GM23338 (cell line): ENCODE results near the gene MSL3B.

ENCODE experiments used
- ATAC-seq: fragments of 200-7000 bp; cut with Tn5 transposase; 3 replicates; pipeline ENCODE4 v1.9.1; 2020
- DNase-seq: peaks from one replicate; pipeline ENCODE4 v3.0.0-alpha.2; 2015; ENCODE audit warnings: low spot score
- H2AFZ ChIP-seq: fragments of 200-600 bp; sonication (generic); 2 replicates; pipeline ENCODE4 v1.8.0; 2016; ENCODE audit warnings: antibody characterized with exemption, mild to moderate bottlenecking, moderate library complexity
- H3F3A ChIP-seq: fragments of 200-600 bp; sonication (generic); replicated peaks from 2 replicates; pipeline ENCODE4 v1.8.0; 2017; ENCODE audit warnings: antibody characterized with exemption, mixed run types, low read depth
- H3K27ac ChIP-seq: fragments of 200-600 bp; sonication (generic); 2 replicates; pipeline ENCODE4 v1.6.1; 2016; ENCODE audit warnings: low read depth
- H3K27me3 ChIP-seq: fragments of 200-600 bp; sonication (generic); 2 replicates; pipeline ENCODE4 v1.8.0; 2016; ENCODE audit warnings: mild to moderate bottlenecking, mixed run types, moderate library complexity; ENCODE audit not compliant: insufficient read depth
- H3K36me3 ChIP-seq: fragments of 200-600 bp; sonication (generic); 2 replicates; pipeline ENCODE4 v1.8.0; 2016; ENCODE audit warnings: mild to moderate bottlenecking; ENCODE audit not compliant: insufficient read depth
- H3K4me1 ChIP-seq: fragments of 200-600 bp; sonication (generic); 2 replicates; pipeline ENCODE4 v1.8.0; 2016; ENCODE audit warnings: mild to moderate bottlenecking, moderate library complexity; ENCODE audit not compliant: insufficient read depth
- H3K4me2 ChIP-seq: fragments of 200-600 bp; sonication (generic); 2 replicates; pipeline ENCODE4 v1.7.1; 2017; ENCODE audit warnings: mixed run types
- H3K4me3 ChIP-seq: fragments of 200-600 bp; sonication (generic); 2 replicates; pipeline ENCODE4 v1.6.1; 2016; ENCODE audit warnings: mixed run types
- H3K79me2 ChIP-seq: fragments of 200-600 bp; sonication (generic); replicated peaks from 2 replicates; pipeline ENCODE4 v1.8.0; 2017; ENCODE audit warnings: mild to moderate bottlenecking; ENCODE audit not compliant: insufficient read depth
- H3K9me2 ChIP-seq: fragments of 200-600 bp; sonication (generic); 2 replicates; pipeline ENCODE4 v1.8.0; 2017; ENCODE audit not compliant: insufficient read depth
- H4K20me1 ChIP-seq: fragments of 200-600 bp; sonication (generic); replicated peaks from 2 replicates; pipeline ENCODE4 v1.8.0; 2017; ENCODE audit warnings: mild to moderate bottlenecking; ENCODE audit not compliant: insufficient read depth
- H3K27ac Mint-ChIP-seq: 2 replicates; pipeline ENCODE4 v1.8.0; 2020; ENCODE audit warnings: inconsistent platforms, mild to moderate bottlenecking, moderate library complexity, mixed read lengths
- H3K27me3 Mint-ChIP-seq: 3 replicates; pipeline ENCODE4 v1.8.0; 2022; ENCODE audit warnings: low read depth, mild to moderate bottlenecking, moderate library complexity, mixed read lengths, inconsistent platforms; ENCODE audit not compliant: insufficient read depth, poor library complexity
- H3K36me3 Mint-ChIP-seq: 3 replicates; pipeline ENCODE4 v1.8.0; 2021; ENCODE audit warnings: low read depth, mild to moderate bottlenecking, inconsistent platforms, moderate library complexity, mixed read lengths
- H3K4me1 Mint-ChIP-seq: 3 replicates; pipeline ENCODE4 v1.8.0; 2020; ENCODE audit warnings: mild to moderate bottlenecking, inconsistent platforms, mixed read lengths
- H3K4me3 Mint-ChIP-seq: 3 replicates; pipeline ENCODE4 v1.8.0; 2021; ENCODE audit warnings: moderate library complexity, mild to moderate bottlenecking, inconsistent platforms, mixed read lengths
- H3K9me3 Mint-ChIP-seq: 3 replicates; pipeline ENCODE4 v1.8.0; 2020; ENCODE audit warnings: moderate library complexity, mild to moderate bottlenecking, inconsistent platforms, mixed read lengths
- CREB1 ChIP-seq: fragments of 250-450 bp; sonication (Bioruptor Pico); IDR thresholded peaks from 2 replicates; pipeline ENCODE4 v1.5.0; 2020; ENCODE audit warnings: low read depth, mild to moderate bottlenecking, moderate library complexity
- EZH2 ChIP-seq: fragments of 200-600 bp; sonication (generic); IDR thresholded peaks from one replicate; pipeline ENCODE4 v1.8.0; 2017; ENCODE audit warnings: antibody characterized with exemption, mild to moderate bottlenecking, low read depth; ENCODE audit not compliant: unreplicated experiment
- EZH2phosphoT487 ChIP-seq: fragments of 200-600 bp; sonication (generic); IDR thresholded peaks from one replicate; pipeline ENCODE4 v1.8.1; 2018; ENCODE audit warnings: antibody characterized with exemption; ENCODE audit not compliant: unreplicated experiment
- JUNB ChIP-seq: IDR thresholded peaks from one replicate; pipeline ENCODE4 v1.6.1; 2016; ENCODE audit warnings: antibody characterized with exemption; ENCODE audit not compliant: unreplicated experiment
- NANOG ChIP-seq: IDR thresholded peaks from 2 replicates; pipeline ENCODE4 v1.6.1; 2016; ENCODE audit warnings: antibody characterized with exemption, borderline replicate concordance
- POLR2AphosphoS5 ChIP-seq: IDR thresholded peaks from 2 replicates; pipeline ENCODE4 v1.6.1; 2016; ENCODE audit warnings: antibody characterized with exemption, low read depth
- STAT1 ChIP-seq: IDR thresholded peaks from one replicate; pipeline ENCODE4 v1.6.1; 2016; ENCODE audit warnings: antibody characterized with exemption; ENCODE audit not compliant: unreplicated experiment
- ZNF114 ChIP-seq: fragments of 250-450 bp; sonication (Bioruptor Pico); IDR thresholded peaks from 2 replicates; pipeline ENCODE4 v1.5.0; 2020; ENCODE audit warnings: mild to moderate bottlenecking, moderate library complexity
- ZNF331 ChIP-seq: fragments of 250-450 bp; sonication (Bioruptor Pico); IDR thresholded peaks from 2 replicates; pipeline ENCODE4 v1.5.0; 2020; ENCODE audit warnings: low read depth, mild to moderate bottlenecking, moderate library complexity
- TF ChIP-seq, protein P1 (sequence below): fragments of 250-450 bp; sonication (Bioruptor Pico); IDR thresholded peaks from 2 replicates; pipeline ENCODE4 v1.5.0; 2020; ENCODE audit warnings: mild to moderate bottlenecking, moderate library complexity
- TF ChIP-seq, protein P2 (sequence below): IDR thresholded peaks from one replicate; pipeline ENCODE4 v1.6.1; 2018; ENCODE audit warnings: antibody characterized with exemption; ENCODE audit not compliant: unreplicated experiment
- TF ChIP-seq, protein P3 (sequence below): IDR thresholded peaks from 2 replicates; pipeline ENCODE4 v1.6.1; 2016; ENCODE audit warnings: antibody characterized with exemption
- TF ChIP-seq, protein P4 (sequence below), 2 experiments: fragments of 200-600 bp in 1 of 2; sonication (generic) in 1 of 2; conservative IDR thresholded peaks; 2 replicates each; pipeline versions ENCODE4 v1.5.1 to v1.6.1; 2016 to 2017; ENCODE audit warnings: antibody characterized with exemption in 2 of 2, low read depth in 2 of 2, mild to moderate bottlenecking in 2 of 2, moderate library complexity in 1 of 2

MSL3B gene

DNA sequence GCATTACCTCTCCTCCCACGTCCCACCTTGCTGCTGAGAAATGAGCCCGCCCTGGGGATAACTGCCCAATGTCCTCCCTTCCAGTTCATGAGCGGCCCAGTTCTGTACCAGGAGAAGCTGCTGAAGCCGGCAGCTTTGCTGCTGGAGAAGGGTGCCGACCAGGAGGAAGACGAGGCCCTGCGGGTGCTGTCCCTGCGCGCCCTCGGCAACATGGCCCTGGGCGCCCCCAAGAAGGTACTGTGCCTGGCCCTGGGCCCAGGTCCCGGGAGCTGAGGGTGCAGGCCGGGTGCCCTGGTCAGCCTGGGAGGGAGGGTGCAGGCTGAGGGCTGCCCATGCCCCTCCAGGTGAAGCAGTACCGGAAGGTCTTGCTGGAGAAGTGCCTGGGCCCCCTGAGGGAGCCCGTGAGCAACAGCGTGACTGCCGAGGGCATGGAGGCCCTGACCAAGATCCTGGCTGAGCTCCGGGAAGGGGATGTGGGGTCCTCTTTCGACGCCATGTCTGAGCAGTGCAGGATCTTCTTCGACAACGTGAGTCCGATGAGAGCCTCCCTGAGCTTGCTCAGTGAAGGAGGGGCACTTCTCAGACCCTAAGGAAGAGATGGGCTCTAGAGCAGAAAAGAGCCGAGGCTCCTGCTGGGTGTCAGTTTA lies 39.5 kb downstream of the MSL3B start:
- Histone ChIP-seq H3K36me3 (no peaks in the 10 kb centered on the region), H3K4me1 (no peaks in the 10 kb centered on the region), H3K4me2 (no peak overlapping the region), H2AFZ (peak overlapping the region; percentile 72), H3K79me2 (no peaks in the 10 kb centered on the region), H3K4me3 (no peak overlapping the region), H4K20me1 (no peaks in the 10 kb centered on the region), H3K27ac (no peak overlapping the region), H3F3A (no peaks in the 10 kb centered on the region; the same call in 1 of the 2 replicates), H3K9me2 (no peaks in the 10 kb centered on the region), H3K27me3 (no peaks in the 10 kb centered on the region)
- H3K27me3 Mint-ChIP-seq: peaks cover 1% of the 10 kb centered on the region
- H3K4me3 Mint-ChIP-seq: no peak overlapping the region
- DNase-seq: no peak
- no peaks in the 10 kb centered on the region for H3K36me3 Mint-ChIP-seq
- ATAC-seq: peak; percentile 9; the same call in 2 of the 3 replicates
- no peak for TF ChIP-seq NANOG
- TF ChIP-seq ZNF114: no peak
- TF ChIP-seq POLR2AphosphoS5: no peak
- TF ChIP-seq STAT1: no peak
- TF ChIP-seq ZNF331 (CRISPR knock-in tag): no peak
- no peak for TF ChIP-seq EZH2
- TF ChIP-seq, protein P1, sequence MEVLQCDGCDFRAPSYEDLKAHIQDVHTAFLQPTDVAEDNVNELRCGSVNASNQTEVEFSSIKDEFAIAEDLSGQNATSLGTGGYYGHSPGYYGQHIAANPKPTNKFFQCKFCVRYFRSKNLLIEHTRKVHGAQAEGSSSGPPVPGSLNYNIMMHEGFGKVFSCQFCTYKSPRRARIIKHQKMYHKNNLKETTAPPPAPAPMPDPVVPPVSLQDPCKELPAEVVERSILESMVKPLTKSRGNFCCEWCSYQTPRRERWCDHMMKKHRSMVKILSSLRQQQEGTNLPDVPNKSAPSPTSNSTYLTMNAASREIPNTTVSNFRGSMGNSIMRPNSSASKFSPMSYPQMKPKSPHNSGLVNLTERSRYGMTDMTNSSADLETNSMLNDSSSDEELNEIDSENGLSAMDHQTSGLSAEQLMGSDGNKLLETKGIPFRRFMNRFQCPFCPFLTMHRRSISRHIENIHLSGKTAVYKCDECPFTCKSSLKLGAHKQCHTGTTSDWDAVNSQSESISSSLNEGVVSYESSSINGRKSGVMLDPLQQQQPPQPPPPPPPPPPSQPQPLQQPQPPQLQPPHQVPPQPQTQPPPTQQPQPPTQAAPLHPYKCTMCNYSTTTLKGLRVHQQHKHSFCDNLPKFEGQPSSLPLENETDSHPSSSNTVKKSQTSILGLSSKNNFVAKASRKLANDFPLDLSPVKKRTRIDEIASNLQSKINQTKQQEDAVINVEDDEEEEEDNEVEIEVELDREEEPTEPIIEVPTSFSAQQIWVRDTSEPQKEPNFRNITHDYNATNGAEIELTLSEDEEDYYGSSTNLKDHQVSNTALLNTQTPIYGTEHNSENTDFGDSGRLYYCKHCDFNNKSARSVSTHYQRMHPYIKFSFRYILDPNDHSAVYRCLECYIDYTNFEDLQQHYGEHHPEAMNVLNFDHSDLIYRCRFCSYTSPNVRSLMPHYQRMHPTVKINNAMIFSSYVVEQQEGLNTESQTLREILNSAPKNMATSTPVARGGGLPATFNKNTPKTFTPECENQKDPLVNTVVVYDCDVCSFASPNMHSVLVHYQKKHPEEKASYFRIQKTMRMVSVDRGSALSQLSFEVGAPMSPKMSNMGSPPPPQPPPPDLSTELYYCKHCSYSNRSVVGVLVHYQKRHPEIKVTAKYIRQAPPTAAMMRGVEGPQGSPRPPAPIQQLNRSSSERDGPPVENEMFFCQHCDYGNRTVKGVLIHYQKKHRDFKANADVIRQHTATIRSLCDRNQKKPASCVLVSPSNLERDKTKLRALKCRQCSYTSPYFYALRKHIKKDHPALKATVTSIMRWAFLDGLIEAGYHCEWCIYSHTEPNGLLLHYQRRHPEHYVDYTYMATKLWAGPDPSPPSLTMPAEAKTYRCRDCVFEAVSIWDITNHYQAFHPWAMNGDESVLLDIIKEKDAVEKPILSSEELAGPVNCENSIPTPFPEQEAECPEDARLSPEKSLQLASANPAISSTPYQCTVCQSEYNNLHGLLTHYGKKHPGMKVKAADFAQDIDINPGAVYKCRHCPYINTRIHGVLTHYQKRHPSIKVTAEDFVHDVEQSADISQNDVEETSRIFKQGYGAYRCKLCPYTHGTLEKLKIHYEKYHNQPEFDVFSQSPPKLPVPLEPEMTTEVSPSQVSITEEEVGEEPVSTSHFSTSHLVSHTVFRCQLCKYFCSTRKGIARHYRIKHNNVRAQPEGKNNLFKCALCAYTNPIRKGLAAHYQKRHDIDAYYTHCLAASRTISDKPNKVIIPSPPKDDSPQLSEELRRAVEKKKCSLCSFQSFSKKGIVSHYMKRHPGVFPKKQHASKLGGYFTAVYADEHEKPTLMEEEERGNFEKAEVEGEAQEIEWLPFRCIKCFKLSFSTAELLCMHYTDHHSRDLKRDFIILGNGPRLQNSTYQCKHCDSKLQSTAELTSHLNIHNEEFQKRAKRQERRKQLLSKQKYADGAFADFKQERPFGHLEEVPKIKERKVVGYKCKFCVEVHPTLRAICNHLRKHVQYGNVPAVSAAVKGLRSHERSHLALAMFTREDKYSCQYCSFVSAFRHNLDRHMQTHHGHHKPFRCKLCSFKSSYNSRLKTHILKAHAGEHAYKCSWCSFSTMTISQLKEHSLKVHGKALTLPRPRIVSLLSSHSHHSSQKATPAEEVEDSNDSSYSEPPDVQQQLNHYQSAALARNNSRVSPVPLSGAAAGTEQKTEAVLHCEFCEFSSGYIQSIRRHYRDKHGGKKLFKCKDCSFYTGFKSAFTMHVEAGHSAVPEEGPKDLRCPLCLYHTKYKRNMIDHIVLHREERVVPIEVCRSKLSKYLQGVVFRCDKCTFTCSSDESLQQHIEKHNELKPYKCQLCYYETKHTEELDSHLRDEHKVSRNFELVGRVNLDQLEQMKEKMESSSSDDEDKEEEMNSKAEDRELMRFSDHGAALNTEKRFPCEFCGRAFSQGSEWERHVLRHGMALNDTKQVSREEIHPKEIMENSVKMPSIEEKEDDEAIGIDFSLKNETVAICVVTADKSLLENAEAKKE (CRISPR knock-in tag): no peak
- TF ChIP-seq JUNB: no peak
- TF ChIP-seq, protein P2, sequence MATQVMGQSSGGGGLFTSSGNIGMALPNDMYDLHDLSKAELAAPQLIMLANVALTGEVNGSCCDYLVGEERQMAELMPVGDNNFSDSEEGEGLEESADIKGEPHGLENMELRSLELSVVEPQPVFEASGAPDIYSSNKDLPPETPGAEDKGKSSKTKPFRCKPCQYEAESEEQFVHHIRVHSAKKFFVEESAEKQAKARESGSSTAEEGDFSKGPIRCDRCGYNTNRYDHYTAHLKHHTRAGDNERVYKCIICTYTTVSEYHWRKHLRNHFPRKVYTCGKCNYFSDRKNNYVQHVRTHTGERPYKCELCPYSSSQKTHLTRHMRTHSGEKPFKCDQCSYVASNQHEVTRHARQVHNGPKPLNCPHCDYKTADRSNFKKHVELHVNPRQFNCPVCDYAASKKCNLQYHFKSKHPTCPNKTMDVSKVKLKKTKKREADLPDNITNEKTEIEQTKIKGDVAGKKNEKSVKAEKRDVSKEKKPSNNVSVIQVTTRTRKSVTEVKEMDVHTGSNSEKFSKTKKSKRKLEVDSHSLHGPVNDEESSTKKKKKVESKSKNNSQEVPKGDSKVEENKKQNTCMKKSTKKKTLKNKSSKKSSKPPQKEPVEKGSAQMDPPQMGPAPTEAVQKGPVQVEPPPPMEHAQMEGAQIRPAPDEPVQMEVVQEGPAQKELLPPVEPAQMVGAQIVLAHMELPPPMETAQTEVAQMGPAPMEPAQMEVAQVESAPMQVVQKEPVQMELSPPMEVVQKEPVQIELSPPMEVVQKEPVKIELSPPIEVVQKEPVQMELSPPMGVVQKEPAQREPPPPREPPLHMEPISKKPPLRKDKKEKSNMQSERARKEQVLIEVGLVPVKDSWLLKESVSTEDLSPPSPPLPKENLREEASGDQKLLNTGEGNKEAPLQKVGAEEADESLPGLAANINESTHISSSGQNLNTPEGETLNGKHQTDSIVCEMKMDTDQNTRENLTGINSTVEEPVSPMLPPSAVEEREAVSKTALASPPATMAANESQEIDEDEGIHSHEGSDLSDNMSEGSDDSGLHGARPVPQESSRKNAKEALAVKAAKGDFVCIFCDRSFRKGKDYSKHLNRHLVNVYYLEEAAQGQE: no peak
- no peak for TF ChIP-seq EZH2phosphoT487
- TF ChIP-seq CREB1: no peak
- TF ChIP-seq, protein P3, sequence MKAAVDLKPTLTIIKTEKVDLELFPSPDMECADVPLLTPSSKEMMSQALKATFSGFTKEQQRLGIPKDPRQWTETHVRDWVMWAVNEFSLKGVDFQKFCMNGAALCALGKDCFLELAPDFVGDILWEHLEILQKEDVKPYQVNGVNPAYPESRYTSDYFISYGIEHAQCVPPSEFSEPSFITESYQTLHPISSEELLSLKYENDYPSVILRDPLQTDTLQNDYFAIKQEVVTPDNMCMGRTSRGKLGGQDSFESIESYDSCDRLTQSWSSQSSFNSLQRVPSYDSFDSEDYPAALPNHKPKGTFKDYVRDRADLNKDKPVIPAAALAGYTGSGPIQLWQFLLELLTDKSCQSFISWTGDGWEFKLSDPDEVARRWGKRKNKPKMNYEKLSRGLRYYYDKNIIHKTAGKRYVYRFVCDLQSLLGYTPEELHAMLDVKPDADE: no peak
- TF ChIP-seq, protein P4, sequence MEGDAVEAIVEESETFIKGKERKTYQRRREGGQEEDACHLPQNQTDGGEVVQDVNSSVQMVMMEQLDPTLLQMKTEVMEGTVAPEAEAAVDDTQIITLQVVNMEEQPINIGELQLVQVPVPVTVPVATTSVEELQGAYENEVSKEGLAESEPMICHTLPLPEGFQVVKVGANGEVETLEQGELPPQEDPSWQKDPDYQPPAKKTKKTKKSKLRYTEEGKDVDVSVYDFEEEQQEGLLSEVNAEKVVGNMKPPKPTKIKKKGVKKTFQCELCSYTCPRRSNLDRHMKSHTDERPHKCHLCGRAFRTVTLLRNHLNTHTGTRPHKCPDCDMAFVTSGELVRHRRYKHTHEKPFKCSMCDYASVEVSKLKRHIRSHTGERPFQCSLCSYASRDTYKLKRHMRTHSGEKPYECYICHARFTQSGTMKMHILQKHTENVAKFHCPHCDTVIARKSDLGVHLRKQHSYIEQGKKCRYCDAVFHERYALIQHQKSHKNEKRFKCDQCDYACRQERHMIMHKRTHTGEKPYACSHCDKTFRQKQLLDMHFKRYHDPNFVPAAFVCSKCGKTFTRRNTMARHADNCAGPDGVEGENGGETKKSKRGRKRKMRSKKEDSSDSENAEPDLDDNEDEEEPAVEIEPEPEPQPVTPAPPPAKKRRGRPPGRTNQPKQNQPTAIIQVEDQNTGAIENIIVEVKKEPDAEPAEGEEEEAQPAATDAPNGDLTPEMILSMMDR (conservative IDR thresholded peaks at IDR 0.05; ENCODE audit: low read depth in 2 of 2): no peak
- H3K4me1 Mint-ChIP-seq: peaks cover 6% of the 10 kb centered on the region; the same call in 2 of the 3 replicates
- H3K27ac Mint-ChIP-seq: no peak overlapping the region
- H3K9me3 Mint-ChIP-seq: peaks cover 3% of the 10 kb centered on the region; the same call in 1 of the 3 replicates
